Adrenal gland (tissue), 5 donors: ENCODE results near the gene ZNF827.

ENCODE experiments used
- POLR2A ChIP-seq, 2 donors: fragments of 450-650 bp; IDR thresholded peaks; one replicate each; pipeline ENCODE4 v1.6.1; 2017; ENCODE audit warnings: antibody characterized with exemption in 2 of 2, mild to moderate bottlenecking in 2 of 2, moderate library complexity in 1 of 2
- TF ChIP-seq, protein P1 (sequence below), 6 experiments: fragments of 450-650 bp in 4 of 6; fragments of 200-600 bp in 2 of 6; sonication (generic) in 1 of 6; IDR thresholded peaks; 1 replicate in 5 of 6; 2 replicates in 1 of 6; pipeline versions ENCODE4 v1.5.1 to v1.8.0; 2016 to 2021; ENCODE audit warnings: antibody characterized with exemption in 6 of 6, mild to moderate bottlenecking in 2 of 6, moderate library complexity in 1 of 6
- donor health status: DM: no; HTN: no; CAD: no.

DNA sequence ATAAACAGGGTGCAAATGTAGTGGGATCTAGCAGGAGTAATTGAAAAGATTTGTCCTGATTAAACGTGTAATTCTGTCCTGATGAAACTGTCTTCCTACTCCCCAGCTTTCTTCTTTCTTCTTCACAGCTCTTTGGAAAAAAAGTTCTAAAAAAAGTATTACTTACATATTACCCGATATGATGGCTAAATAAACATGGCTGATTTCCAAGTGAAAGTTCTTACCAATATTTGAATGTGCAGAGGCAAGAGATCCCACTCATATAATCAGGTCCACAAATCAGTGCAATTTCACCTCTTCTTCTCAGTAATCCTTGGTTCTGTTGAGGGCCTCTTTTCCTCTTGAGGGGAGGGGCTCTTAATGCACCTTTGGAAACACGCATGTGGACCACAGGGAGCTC, 78.7 kb downstream of the ZNF827 start:
- TF ChIP-seq, protein P1, sequence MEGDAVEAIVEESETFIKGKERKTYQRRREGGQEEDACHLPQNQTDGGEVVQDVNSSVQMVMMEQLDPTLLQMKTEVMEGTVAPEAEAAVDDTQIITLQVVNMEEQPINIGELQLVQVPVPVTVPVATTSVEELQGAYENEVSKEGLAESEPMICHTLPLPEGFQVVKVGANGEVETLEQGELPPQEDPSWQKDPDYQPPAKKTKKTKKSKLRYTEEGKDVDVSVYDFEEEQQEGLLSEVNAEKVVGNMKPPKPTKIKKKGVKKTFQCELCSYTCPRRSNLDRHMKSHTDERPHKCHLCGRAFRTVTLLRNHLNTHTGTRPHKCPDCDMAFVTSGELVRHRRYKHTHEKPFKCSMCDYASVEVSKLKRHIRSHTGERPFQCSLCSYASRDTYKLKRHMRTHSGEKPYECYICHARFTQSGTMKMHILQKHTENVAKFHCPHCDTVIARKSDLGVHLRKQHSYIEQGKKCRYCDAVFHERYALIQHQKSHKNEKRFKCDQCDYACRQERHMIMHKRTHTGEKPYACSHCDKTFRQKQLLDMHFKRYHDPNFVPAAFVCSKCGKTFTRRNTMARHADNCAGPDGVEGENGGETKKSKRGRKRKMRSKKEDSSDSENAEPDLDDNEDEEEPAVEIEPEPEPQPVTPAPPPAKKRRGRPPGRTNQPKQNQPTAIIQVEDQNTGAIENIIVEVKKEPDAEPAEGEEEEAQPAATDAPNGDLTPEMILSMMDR (IDR thresholded peaks at IDR 0.05): no peak
- TF ChIP-seq POLR2A (IDR thresholded peaks at IDR 0.05): no peak
